GM12878 (cell line): ENCODE results near the gene LRP8. TPM values are rescaled to one million over a fixed set of nuclear protein-coding genes. Genes with fewer than 3 reads are reported as not detected.

Experiments
- ATAC-seq: fragments of 200-7000 bp; cut with Tn5 transposase; 3 replicates; pipeline ENCODE4 v1.9.1; 2020; ENCODE audit warnings: mild to moderate bottlenecking, moderate library complexity
- BruUV-seq: library from RNA; stranded (reverse); fragments of 400-500 nt; replicated peaks from 2 replicates; lab custom pipeline; 2021; lab: Mats Ljungman, UMichigan
- CTCF ChIA-PET: fragments of 300-600 bp; sonication (Branson Sonifier 250); formaldehyde crosslinking; extraction: SDS; loops from one replicate; lab custom pipeline; 2021; ENCODE audit warnings: inconsistent platforms; lab: Yijun Ruan, JAX
- POLR2A ChIA-PET: fragments of 350-600 bp; formaldehyde crosslinking; extraction: SDS; loops from one replicate; lab custom pipeline; 2021; ENCODE audit warnings: inconsistent platforms; lab: Charles Lee
- RAD21 ChIA-PET: fragments of 300-600 bp; sonication (Branson Sonifier 250); formaldehyde crosslinking; loops from one replicate; lab custom pipeline; 2023; ENCODE audit warnings: antibody characterized with exemption; ENCODE audit not compliant: unreplicated experiment; lab: Charles Lee
- SMC1A ChIA-PET: fragments of 300-600 bp; sonication (Branson Sonifier 250); formaldehyde crosslinking; loops from one replicate; lab custom pipeline; 2023; ENCODE audit not compliant: unreplicated experiment, uncharacterized antibody; lab: Charles Lee
- DNase-seq: peaks from one replicate; pipeline ENCODE4 v3.0.0-alpha.2; 2011; ENCODE audit warnings: low read depth, low spot score
- FAIRE-seq: peaks from 3 replicates; lab custom pipeline; 2011; peaks lifted over from hg19 to GRCh38; lab: Jason Lieb, UNC
- H2AFZ ChIP-seq: 2 replicates; pipeline ENCODE4 v1.6.0; 2011; ENCODE audit warnings: low read depth, low read length, control low read depth; ENCODE audit not compliant: control insufficient read depth
- H3K27ac ChIP-seq: 2 replicates; pipeline ENCODE4 v1.5.1; 2011; ENCODE audit warnings: control low read depth; ENCODE audit not compliant: control insufficient read depth, insufficient read depth
- H3K27me3 ChIP-seq, 2 experiments: replicated peaks in 1 of 2; 2 replicates each; pipeline versions ENCODE4 v1.6.0 to v1.6.1; 2011; ENCODE audit warnings: low read length in 1 of 2; ENCODE audit not compliant: control insufficient read depth in 2 of 2, insufficient read depth in 2 of 2
- H3K36me3 ChIP-seq, 2 experiments: 2 replicates each; pipeline ENCODE4 v1.5.1; 2011; ENCODE audit warnings: low read length in 1 of 2; ENCODE audit not compliant: control insufficient read depth in 2 of 2, insufficient read depth in 2 of 2
- H3K4me1 ChIP-seq: 2 replicates; pipeline ENCODE4 v1.6.1; 2011; ENCODE audit warnings: mild to moderate bottlenecking, low read length, moderate library complexity, mixed read lengths; ENCODE audit not compliant: control insufficient read depth, insufficient read depth
- H3K4me2 ChIP-seq: 2 replicates; pipeline ENCODE4 v1.6.0; 2011; ENCODE audit warnings: control low read depth; ENCODE audit not compliant: control insufficient read depth, insufficient read depth
- H3K4me3 ChIP-seq: fragments of 200-600 bp; sonication (generic); 2 replicates; pipeline ENCODE4 v1.5.1; 2016
- H3K79me2 ChIP-seq: 2 replicates; pipeline ENCODE4 v1.6.0; 2011; ENCODE audit warnings: low read length; ENCODE audit not compliant: control insufficient read depth, insufficient read depth
- H3K9ac ChIP-seq: 2 replicates; pipeline ENCODE4 v1.8.0; 2011; ENCODE audit warnings: low read length, control low read depth, mixed read lengths; ENCODE audit not compliant: control insufficient read depth, insufficient read depth
- H3K9me3 ChIP-seq: replicated peaks from 3 replicates; pipeline ENCODE4 v1.5.1; 2011; ENCODE audit warnings: mild to moderate bottlenecking, low read length; ENCODE audit not compliant: control insufficient read depth, insufficient read depth
- H4K20me1 ChIP-seq: 2 replicates; pipeline ENCODE4 v1.6.0; 2011; ENCODE audit not compliant: control insufficient read depth, insufficient read depth
- BCL11A ChIP-seq: IDR thresholded peaks from 2 replicates; pipeline ENCODE4 v1.6.1; 2011; ENCODE audit warnings: low read depth, low read length
- E2F8 ChIP-seq: fragments of 450-650 bp; IDR thresholded peaks from 2 replicates; pipeline ENCODE4 v1.6.1; 2018; ENCODE audit warnings: mild to moderate bottlenecking, low read depth, moderate library complexity; ENCODE audit not compliant: partially characterized antibody
- FOXK2 ChIP-seq: fragments of 450-650 bp; IDR thresholded peaks from 2 replicates; pipeline ENCODE4 v1.6.1; 2017; ENCODE audit warnings: mild to moderate bottlenecking, moderate library complexity
- NFYB ChIP-seq: IDR thresholded peaks from 2 replicates; pipeline ENCODE4 v1.6.1; 2011; ENCODE audit warnings: low read depth, mild to moderate bottlenecking, low read length, improper control_type of control experiment, moderate library complexity; ENCODE audit not compliant: insufficient read depth
- PBX3 ChIP-seq: IDR thresholded peaks from 2 replicates; pipeline ENCODE4 v1.6.1; 2011; ENCODE audit warnings: mild to moderate bottlenecking, low read depth, low read length, moderate library complexity; ENCODE audit not compliant: insufficient replicate concordance
- RAD21 ChIP-seq: IDR thresholded peaks from 2 replicates; pipeline ENCODE4 v1.6.1; 2011; ENCODE audit warnings: mild to moderate bottlenecking, low read depth, low read length, moderate library complexity; ENCODE audit not compliant: insufficient read depth
- RB1 ChIP-seq: fragments of 450-650 bp; formaldehyde crosslinking; IDR thresholded peaks from 2 replicates; pipeline ENCODE4 v1.6.1; 2017; ENCODE audit warnings: mild to moderate bottlenecking, borderline replicate concordance
- ZBTB4 ChIP-seq: fragments of 450-650 bp; formaldehyde crosslinking; IDR thresholded peaks from 2 replicates; pipeline ENCODE4 v1.4.0; 2022; ENCODE audit warnings: mild to moderate bottlenecking, moderate library complexity
- ZNF24 ChIP-seq: fragments of 450-650 bp; IDR thresholded peaks from 2 replicates; pipeline ENCODE4 v1.6.1; 2017; ENCODE audit warnings: antibody characterized with exemption, mild to moderate bottlenecking
- ZNF592 ChIP-seq: fragments of 450-650 bp; IDR thresholded peaks from 2 replicates; pipeline ENCODE4 v1.6.1; 2017; ENCODE audit warnings: mild to moderate bottlenecking, moderate library complexity
- WGBS: methylation state at CpG from one replicate; pipeline ENCODE4 v1.1.6; 2016; ENCODE audit warnings: low lambda C conversion rate; ENCODE audit not compliant: insufficient replicate concordance, insufficient coverage; ENCODE audit errors: missing lambda C conversion rate; 5-methylcytosine and 5-hydroxymethylcytosine counted together
- in situ Hi-C: fragments of 300-500 bp; cut with MboI; formaldehyde crosslinking; loops from 9 replicates; pipeline ENCODE4 v1.14.3; 2018; ENCODE audit warnings: mixed read lengths
- intact Hi-C: fragments of 100-400 bp; cut with micrococcal nuclease; formaldehyde crosslinking; loops from one replicate; pipeline ENCODE4 v1.14.2; 2022; ENCODE audit not compliant: unreplicated experiment
- polyA plus RNA-seq, 11 experiments: library from polyadenylated mRNA; depleted of rRNA in 4 of 11; unstranded in 6 of 11; stranded (reverse) in 5 of 11; fragments of >200 nt; fragmentation: Nextera tagmentation in 4 of 11; fragmentation: Illumina TruSeq in 1 of 11; extraction: Ambion mirVana in 4 of 11; extraction: Trizol in 1 of 11; gene quantifications; 1 replicate in 1 of 11; 2 replicates in 10 of 11; pipeline versions ENCODE4 v1.2.1 to v1.2.3, GENCODE V29; 2011 to 2016; ENCODE audit warnings: inconsistent platforms in 2 of 11, missing spikeins in 2 of 11, low read depth in 1 of 11
- total RNA-seq, 4 experiments: library from RNA; depleted of rRNA in 3 of 4; stranded (reverse); fragments of >200 nt in 3 of 4; fragmentation: Illumina TruSeq in 1 of 4; extraction: Trizol in 1 of 4; gene quantifications; 2 replicates each; pipeline versions ENCODE4 v1.2.1 to v1.2.3, GENCODE V29; 2013 to 2021

LRP8 gene
- total and polyA plus RNA-seq, 10 of the 15 experiments (the other 5 are each of a cell fraction or from before 2014, with no cell fraction given), result 2.8 to 40.5 (median 22.3) TPM

- 95% methylated on average over 14 of the region's 14 CpGs for WGBS
- in situ Hi-C loops (no loop called here), intact Hi-C loops (no loop called here)
- Histone ChIP-seq H4K20me1 (no peaks in the 10 kb centered on the region), H3K36me3 (peaks cover 0 to 8% of the 10 kb centered on the region in 2 experiments; a peak in 2 of 4 replicates), H3K4me3 (no peak overlapping the region), H3K27ac (no peak overlapping the region), H3K4me1 (no peaks in the 10 kb centered on the region), H3K9me3 (no peaks in the 10 kb centered on the region), H2AFZ (no peak overlapping the region), H3K4me2 (no peak overlapping the region), H3K79me2 (no peaks in the 10 kb centered on the region; the same call in none of the 2 replicates), H3K27me3 (no peaks in the 10 kb centered on the region), H3K9ac (no peak overlapping the region)
- POLR2A ChIA-PET, result no interaction called here
- FAIRE-seq (no peak), DNase-seq (no peak), ATAC-seq (no peak)
- CTCF ChIA-PET, result interaction anchor here (0.6 kb wide), 1 partner anchor 15 kb away, joined by 3 read pairs; no protein-coding TSS in a partner anchor
- SMC1A ChIA-PET, result no interaction called here
- BruUV-seq, result no TSS peak
- RAD21 ChIA-PET, result no interaction called here
- TF ChIP-seq PBX3 (no peak), ZNF592 (no peak), FOXK2 (no peak), E2F8 (no peak), BCL11A (no peak), RB1 (no peak), ZNF24 (no peak), NFYB (no peak), ZBTB4 (CRISPR knock-in tag) (no peak), RAD21 (no peak)
Observed at GRCh38 chr1:53303726-53304515, 23.9 kb downstream of the LRP8 start.
